Esophagus (tissue), 2 donors: ENCODE data around the gene TCEANC2. TPM values are rescaled to one million over a fixed set of nuclear protein-coding genes. Genes with fewer than 3 reads are reported as not detected.
"Not testable (repeated sequence)": the region's sequence is repeated elsewhere in the genome, so short reads cannot be mapped to it uniquely, and the experiment has no call there.

Experiments
- H3K27ac ChIP-seq, 2 donors: one replicate each; pipeline ENCODE4 v1.5.1; 2013; ENCODE audit warnings: low read depth in 2 of 2, mild to moderate bottlenecking in 2 of 2, inconsistent platforms in 1 of 2, low read length in 1 of 2, moderate library complexity in 1 of 2
- H3K27me3 ChIP-seq, 2 donors: one replicate each; pipeline ENCODE4 v1.6.1; 2013; ENCODE audit warnings: low read length in 2 of 2, control low read depth in 1 of 2, mild to moderate bottlenecking in 1 of 2; ENCODE audit not compliant: insufficient read depth in 2 of 2, control insufficient read depth in 1 of 2
- H3K36me3 ChIP-seq, 2 donors: one replicate each; pipeline ENCODE4 v1.6.1; 2013; ENCODE audit warnings: low read length in 1 of 2; ENCODE audit not compliant: control insufficient read depth in 2 of 2, insufficient read depth in 2 of 2
- H3K4me1 ChIP-seq, 2 donors: one replicate each; pipeline ENCODE4 v1.6.1; 2013; ENCODE audit warnings: low read length in 1 of 2; ENCODE audit not compliant: control insufficient read depth in 2 of 2, insufficient read depth in 2 of 2
- H3K4me3 ChIP-seq, 2 donors: one replicate each; pipeline ENCODE4 v1.5.1; 2013; ENCODE audit warnings: low read length in 2 of 2, mild to moderate bottlenecking in 2 of 2, low read depth in 1 of 2, moderate library complexity in 1 of 2
- H3K9me3 ChIP-seq, 2 donors: one replicate each; pipeline ENCODE4 v1.6.1; 2013; ENCODE audit warnings: mild to moderate bottlenecking in 2 of 2, low read depth in 1 of 2, low read length in 1 of 2, moderate library complexity in 1 of 2; ENCODE audit not compliant: control insufficient read depth in 2 of 2, insufficient read depth in 1 of 2
- whole genome bisulfite sequencing, 2 donors: extraction: QIAGEN DNeasy Blood & Tissue Kit; methylation state at CpG; one replicate each; pipeline ENCODE4 v1.1.7; 2013; 5-methylcytosine and 5-hydroxymethylcytosine counted together
- polyA plus RNA-seq, 2 donors: library from polyadenylated mRNA; stranded (reverse); fragments of 200-250 nt; gene quantifications; one replicate each; pipeline ENCODE4 v1.2.3, GENCODE V29; 2013
- donor health status: healthy with polysubstance abuse.
- donor health status: Bipolar disorder and iron deficiency.

TCEANC2 gene
- polyA plus RNA-seq, 2 donors = 1.4 to 1.7 TPM

DNA sequence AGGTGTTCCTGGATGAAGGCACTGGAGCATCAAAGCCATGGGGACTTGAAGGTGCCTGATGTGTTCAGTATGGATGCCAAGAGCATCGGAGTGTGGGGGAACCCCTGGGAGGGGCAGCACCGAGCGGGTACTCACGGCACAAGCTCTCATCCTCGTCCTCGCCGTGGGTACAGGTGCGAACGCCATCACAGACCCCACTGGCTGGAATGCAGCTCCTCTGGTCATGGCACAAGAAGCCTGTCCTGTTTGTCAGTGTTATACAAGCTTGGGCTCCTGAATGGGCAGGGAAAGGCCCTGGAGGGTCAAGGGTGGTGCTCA lies 41.4 kb upstream of the TCEANC2 start:
- no peak overlapping the region for H3K27ac ChIP-seq
- H3K27me3 ChIP-seq = no peaks in the 10 kb centered on the region
- peaks cover 0 to 1% of the 10 kb centered on the region in 2 donors for H3K9me3 ChIP-seq
- H3K36me3 ChIP-seq = no peaks in the 10 kb centered on the region
- 84 to 89% methylated on average over 9 of the region's 9 CpGs for WGBS, 2 donors
- no peak overlapping the region for H3K4me3 ChIP-seq
- peaks cover 2 to 7% of the 10 kb centered on the region in 2 donors for H3K4me1 ChIP-seq

DNA sequence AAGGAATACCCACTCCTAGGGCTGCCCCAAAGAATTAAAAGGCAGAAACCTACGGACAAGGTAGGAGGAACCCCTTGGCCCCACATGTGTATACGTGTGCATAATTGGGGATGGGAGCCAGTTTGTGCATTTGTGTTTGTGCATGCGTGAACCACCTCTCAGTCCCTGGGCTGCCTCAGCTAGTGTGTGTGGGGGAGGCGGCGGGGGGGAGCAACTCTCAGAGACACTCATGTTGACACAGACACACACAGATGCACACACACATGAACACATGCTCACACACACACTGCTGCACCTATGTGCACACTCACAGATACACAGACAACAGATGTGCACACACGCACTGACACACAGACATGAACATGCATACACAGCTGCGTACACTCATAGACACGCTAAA lies 40.5 kb upstream of the TCEANC2 start:
- Histone ChIP-seq H3K27ac (no peak overlapping the region), H3K27me3 (no peaks in the 10 kb centered on the region)
- whole genome bisulfite sequencing, 2 donors = 85 to 87% methylated on average over 8 of the region's 8 CpGs

DNA sequence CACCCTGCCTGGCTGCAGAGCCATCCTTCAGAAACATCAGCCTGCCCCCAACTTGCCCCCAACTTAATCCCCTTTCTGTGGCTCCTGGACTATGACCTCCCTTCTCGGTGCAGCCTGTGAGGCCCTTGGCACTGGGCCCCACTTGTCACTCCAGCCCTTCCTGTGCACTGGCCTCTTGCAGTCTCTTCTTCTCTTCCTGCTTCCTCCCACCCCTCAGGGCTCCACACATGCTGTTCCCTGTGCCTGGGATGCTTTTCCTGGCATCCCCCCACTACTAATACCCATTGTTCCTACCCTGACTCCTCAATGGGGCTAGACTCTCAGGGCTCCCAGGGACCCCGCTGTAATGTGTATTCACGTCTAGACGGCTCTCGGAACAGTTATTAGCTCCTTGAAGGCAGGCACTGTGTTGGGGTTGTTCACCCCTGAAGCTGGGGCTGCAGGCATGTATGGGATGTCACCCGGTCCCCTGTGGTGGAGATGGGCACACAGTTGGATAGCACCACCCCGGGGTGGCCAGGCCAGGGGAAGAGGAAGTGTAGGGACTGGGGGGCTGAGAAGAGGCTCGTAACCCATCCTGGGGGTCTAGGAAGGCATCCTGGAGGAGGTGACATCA lies 39.9 kb upstream of the TCEANC2 start:
- Histone ChIP-seq H3K4me1 (peaks cover 6 to 14% of the 10 kb centered on the region in 2 donors), H3K4me3 (no peak overlapping the region), H3K36me3 (no peaks in the 10 kb centered on the region), H3K27me3 (no peaks in the 10 kb centered on the region), H3K9me3 (peaks cover 0 to 1% of the 10 kb centered on the region in 2 donors), H3K27ac (no peak overlapping the region)
- WGBS, 2 donors = 82 to 83% methylated on average over 8 of the region's 8 CpGs

More for the DNA sequence above, 40.5 kb upstream of the TCEANC2 start:
- Histone ChIP-seq H3K9me3 (peaks cover 0 to 1% of the 10 kb centered on the region in 2 donors), H3K36me3 (no peaks in the 10 kb centered on the region), H3K4me1 (peaks cover 6 to 14% of the 10 kb centered on the region in 2 donors), H3K4me3 (no peak overlapping the region)

DNA sequence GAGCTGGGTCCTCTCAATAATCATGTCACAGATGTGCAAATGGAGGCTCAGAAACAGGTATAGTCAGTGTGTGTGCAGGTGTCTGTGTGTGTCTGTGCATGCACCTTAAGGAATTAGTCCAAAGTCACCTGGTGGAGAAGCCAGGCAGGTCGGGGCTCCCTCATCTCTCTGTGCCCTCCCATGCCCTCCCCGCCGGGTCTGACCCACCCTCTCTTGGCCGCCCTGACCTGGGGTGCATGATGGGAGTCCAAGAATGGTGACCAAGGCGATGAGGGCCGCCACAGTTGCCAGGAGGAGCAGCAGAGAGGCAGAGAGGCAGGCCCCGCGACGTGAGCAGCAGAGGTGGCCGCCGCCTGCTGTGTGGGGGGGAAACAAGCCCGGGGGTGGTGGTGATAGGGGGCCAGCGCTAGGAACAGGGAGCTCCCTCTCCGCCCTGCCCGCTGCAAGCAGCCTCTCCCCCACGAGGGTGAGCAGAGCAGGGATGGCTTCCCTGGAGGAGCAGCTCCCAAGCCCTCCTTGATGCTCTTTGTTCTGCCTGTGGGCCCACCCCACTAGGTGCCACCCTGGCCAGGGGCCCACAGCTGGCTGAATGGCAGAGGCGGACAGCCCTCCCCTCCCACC lies 39.3 kb upstream of the TCEANC2 start:
- Histone ChIP-seq H3K9me3 (peaks cover 0 to 1% of the 10 kb centered on the region in 2 donors), H3K4me1 (peaks cover 6 to 14% of the 10 kb centered on the region in 2 donors), H3K36me3 (no peaks in the 10 kb centered on the region), H3K27me3 (no peaks in the 10 kb centered on the region), H3K27ac (no peak overlapping the region), H3K4me3 (no peak overlapping the region)
- WGBS, 2 donors = 48 to 52% methylated on average over 17 of the region's 17 CpGs

DNA sequence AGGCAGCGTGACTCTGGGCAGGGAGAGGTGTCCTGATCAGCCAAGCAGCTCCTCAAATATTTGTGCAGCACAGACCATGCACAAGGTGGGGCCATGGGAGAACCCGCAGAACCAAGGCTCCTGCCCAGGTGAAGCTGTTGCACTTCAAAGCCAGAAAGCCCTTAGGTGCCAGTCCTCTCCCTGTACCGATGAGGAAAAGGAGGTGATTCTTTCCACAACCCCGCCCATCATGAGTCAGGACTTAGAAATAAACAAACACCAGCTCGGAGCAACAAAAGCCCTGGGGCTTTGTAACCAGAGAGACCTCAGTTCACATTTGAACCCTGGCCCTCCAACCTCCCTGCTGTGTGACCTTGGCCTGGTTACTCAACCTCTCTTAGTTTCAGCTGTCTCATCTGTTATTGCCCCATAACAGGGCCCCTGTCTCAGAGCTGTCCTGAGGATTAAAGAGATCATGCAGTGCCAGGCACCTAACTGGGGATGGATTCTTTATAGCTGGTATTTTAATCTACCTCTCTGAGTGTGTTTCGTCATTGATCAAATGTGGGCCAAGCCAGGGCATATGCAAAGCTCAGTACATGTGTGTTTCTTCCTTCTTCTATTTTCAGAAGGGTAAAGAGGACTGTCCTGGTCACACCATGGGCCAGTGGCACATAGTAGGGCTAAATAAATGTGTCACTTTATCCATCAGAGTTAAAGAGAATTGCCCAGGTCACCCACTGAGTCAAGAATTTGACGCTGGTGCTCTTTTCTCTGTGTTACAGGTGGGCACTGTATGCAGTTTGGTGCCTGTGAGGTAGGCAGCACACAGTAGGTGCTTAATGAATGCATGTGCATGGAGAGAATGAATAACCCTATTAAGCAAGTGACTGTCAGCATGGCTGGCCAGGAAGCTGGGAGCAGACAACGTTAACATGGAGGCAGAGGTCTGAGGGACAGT lies 36.8 kb upstream of the TCEANC2 start:
- H3K27ac ChIP-seq = peak overlapping the region; percentile 64 to 87

DNA sequence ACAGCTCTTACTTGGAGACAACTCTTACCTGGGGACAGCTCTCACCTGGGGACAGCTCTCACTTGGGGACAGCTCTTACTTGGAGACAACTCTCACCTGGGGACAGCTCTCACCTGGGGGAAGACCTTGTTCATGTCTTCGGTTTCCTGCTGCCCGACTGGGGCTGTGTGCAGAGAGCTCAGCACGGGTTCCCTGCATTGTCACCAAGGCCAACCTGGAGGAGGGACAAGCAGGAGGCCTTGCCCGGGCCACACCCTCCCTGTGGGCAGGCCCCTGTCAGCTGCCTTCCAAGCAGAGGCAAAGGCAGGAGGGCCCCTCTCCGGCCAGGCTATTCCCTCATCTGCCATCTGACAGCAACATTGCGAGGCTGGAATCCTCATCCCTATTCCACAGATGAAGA lies 35.4 kb upstream of the TCEANC2 start, which contains the start of gene LDLRAD1:
LDLRAD1 (minus strand) TSS at position 208 of the 400 bp plus-strand sequence; CDS start at position 134, 74 bp downstream.
- WGBS, 2 donors = 41% methylated on average over 6 of the region's 6 CpGs
- Histone ChIP-seq H3K27me3 (no peaks in the 10 kb centered on the region), H3K27ac (peak within 1 kb of the TSS; percentile 60 to 73), H3K4me3 (no peak within 1 kb of the TSS), H3K4me1 (peaks cover 6 to 14% of the 10 kb centered on the region in 2 donors), H3K9me3 (no peaks in the 10 kb centered on the region), H3K36me3 (no peaks in the 10 kb centered on the region)

More for the DNA sequence above, 36.8 kb upstream of the TCEANC2 start:
- Histone ChIP-seq H3K4me1 (peaks cover 6 to 14% of the 10 kb centered on the region in 2 donors), H3K4me3 (no peak overlapping the region), H3K36me3 (no peaks in the 10 kb centered on the region), H3K9me3 (no peaks in the 10 kb centered on the region), H3K27me3 (no peaks in the 10 kb centered on the region)
- WGBS, 2 donors = 46 to 56% methylated on average over 7 to 8 of the region's 8 CpGs

DNA sequence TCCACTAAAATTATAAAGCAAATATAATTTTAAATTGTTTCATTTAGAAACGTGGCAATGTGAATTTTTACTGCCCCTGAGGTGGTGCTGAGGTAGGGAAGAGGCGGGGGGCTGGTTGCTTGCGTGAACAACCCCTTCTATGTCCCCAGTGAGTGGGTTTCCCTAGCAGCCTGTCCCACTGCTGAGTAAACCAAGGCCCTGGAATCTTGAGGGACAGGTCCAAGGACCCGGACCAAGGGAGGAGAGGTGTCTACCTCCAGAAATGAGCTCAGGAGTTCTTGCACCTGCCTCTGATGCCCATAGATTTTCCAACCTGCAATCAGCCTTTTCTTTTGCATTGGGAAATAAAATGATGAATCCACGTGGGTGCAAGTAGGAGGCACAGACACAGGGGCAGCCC lies 34.8 kb upstream of the TCEANC2 start:
- 78% methylated on average over 5 of the region's 5 CpGs for WGBS, 2 donors
- H3K9me3 ChIP-seq = no peaks in the 10 kb centered on the region
- H3K4me3 ChIP-seq = no peak overlapping the region
- no peaks in the 10 kb centered on the region for H3K36me3 ChIP-seq
- peaks cover 6 to 14% of the 10 kb centered on the region in 2 donors for H3K4me1 ChIP-seq
- H3K27me3 ChIP-seq = no peaks in the 10 kb centered on the region
- H3K27ac ChIP-seq = no peak overlapping the region

DNA sequence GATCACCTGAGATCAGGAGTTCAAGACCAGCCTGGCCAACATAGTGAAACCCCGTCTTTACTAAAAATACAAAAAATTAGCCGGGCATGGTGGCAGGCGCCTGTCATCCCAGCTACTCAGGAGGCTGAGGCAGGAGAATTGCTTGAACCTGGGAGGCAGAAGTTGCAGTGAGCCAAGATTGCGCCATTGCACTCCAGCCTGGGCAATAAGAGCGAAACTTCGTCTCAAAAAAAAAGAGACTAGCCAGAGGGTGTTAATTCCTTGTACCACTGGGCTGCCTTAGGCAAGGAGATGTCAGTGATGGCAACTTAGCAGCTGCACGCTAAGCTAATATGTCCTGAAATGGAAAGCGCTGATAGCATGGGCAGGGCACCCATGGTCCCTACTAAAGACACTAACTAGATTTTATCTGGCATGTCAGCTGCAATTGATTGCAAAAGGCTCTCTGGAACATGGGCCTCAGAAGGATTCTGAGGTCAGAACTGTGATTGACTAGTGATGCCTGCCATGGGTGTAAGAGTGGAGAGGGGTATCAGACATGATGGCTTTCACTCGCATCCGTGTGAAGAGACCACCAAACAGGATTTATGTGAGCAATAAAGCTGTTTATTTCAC lies 33.7 kb upstream of the TCEANC2 start:
- H3K4me1 ChIP-seq = peaks cover 6 to 10% of the 10 kb centered on the region in 2 donors
- 88 to 90% methylated on average over 10 of the region's 10 CpGs for WGBS, 2 donors
- not testable (repeated sequence) for H3K27ac ChIP-seq, H3K27me3 ChIP-seq, H3K9me3 ChIP-seq, H3K4me3 ChIP-seq, H3K36me3 ChIP-seq

DNA sequence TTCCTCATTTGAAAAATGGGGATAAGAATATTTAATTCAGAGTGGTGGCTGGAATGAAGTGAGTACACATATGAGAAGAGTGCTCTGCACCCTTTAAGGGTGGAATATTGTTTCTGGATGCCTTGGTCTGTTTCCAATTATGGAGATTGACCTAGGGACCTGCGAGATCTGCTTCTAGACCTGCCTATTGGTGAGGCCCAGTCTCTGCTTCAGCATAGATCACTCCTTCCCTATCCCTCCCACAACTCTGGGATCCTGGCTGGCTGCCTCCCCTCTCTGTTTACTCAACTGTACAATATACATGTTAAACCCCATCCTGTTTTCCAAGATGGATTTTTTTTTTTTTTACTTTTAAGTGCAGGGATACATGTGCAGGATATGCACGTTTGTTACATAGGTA lies 29.1 kb upstream of the TCEANC2 start:
- Histone ChIP-seq H3K4me1 (no peaks in the 10 kb centered on the region), H3K27me3 (no peaks in the 10 kb centered on the region), H3K4me3 (no peak overlapping the region), H3K27ac (no peak overlapping the region), H3K36me3 (no peaks in the 10 kb centered on the region), H3K9me3 (no peaks in the 10 kb centered on the region)
- 76% methylated on average over 2 of the region's 2 CpGs for WGBS, 2 donors
